Measurements from ENCODE around the gene GUCY1B1. TPM values are rescaled to one million over a fixed set of nuclear protein-coding genes. Genes with fewer than 3 reads are reported as not detected.

GUCY1B1 gene
- total RNA-seq, 4 donors from 2014 or later: 1.4 to 7.4 (median 3.6) TPM

GRCh38 chr4:155785828-155786227 lies 27.0 kb downstream of the GUCY1B1 start:
- Histone ChIP-seq H3K4me3 (no peak overlapping the region), H3K36me3 (no peaks in the 10 kb centered on the region), H3K4me1 (peaks cover 0 to 5% (median 3%) of the 10 kb centered on the region in 3 donors), H3K9me3 (no peaks in the 10 kb centered on the region), H3K27ac (no peak overlapping the region), H3K27me3 (no peaks in the 10 kb centered on the region)
- 67 to 74% methylated on average over 1 of the region's 1 CpG for WGBS, 2 donors
- no peak for DNase-seq
- TF ChIP-seq CTCF (IDR thresholded peaks at IDR 0.05): no peak
- TF ChIP-seq POLR2A (IDR thresholded peaks at IDR 0.05): no peak
- intact Hi-C loops (cut with DNase I): loop anchor here (5.0 kb wide), 1 partner anchor 344 kb away; no protein-coding TSS in a partner anchor

- H3K27ac ChIP-seq: no peak overlapping the region
Observed at GRCh38 chr4:155787113-155787710, 28.4 kb downstream of the GUCY1B1 start.

GRCh38 chr4:155789391-155789790 lies 30.6 kb downstream of the GUCY1B1 start:
- no peak for DNase-seq
- peak overlapping the region in 2 of 4 donors; percentile 1 to 2 for H3K4me3 ChIP-seq
- H3K27me3 ChIP-seq: no peaks in the 10 kb centered on the region

More at GRCh38 chr4:155787113-155787710, 28.4 kb downstream of the GUCY1B1 start:
- H3K9me3 ChIP-seq: no peaks in the 10 kb centered on the region
- H3K36me3 ChIP-seq: no peaks in the 10 kb centered on the region
- 11 to 16% methylated on average over 5 of the region's 5 CpGs for WGBS, 2 donors
- no peak for DNase-seq
- no peak overlapping the region for H3K4me3 ChIP-seq
- no peaks in the 10 kb centered on the region for H3K27me3 ChIP-seq
- TF ChIP-seq CTCF (IDR thresholded peaks at IDR 0.05) (peak in 5 of 6 experiments; percentile 56 to 83 (median 62)), POLR2A (IDR thresholded peaks at IDR 0.05) (no peak)
- intact Hi-C loops (cut with DNase I): loop anchor here (5.0 kb wide), 1 partner anchor 345 kb away; no protein-coding TSS in a partner anchor
- H3K4me1 ChIP-seq: peaks cover 0 to 5% (median 3%) of the 10 kb centered on the region in 3 donors

GRCh38 chr4:155789982-155790381 lies 31.2 kb downstream of the GUCY1B1 start:
- no peaks in the 10 kb centered on the region for H3K36me3 ChIP-seq
- DNase-seq: no peak
- H3K27ac ChIP-seq: no peak overlapping the region
- H3K4me3 ChIP-seq: no peak overlapping the region
- TF ChIP-seq POLR2A (IDR thresholded peaks at IDR 0.05) (no peak), CTCF (IDR thresholded peaks at IDR 0.05) (no peak)
- intact Hi-C loops (cut with DNase I): loop anchor here (5.0 kb wide), 1 partner anchor 348 kb away; no protein-coding TSS in a partner anchor
- WGBS, 2 donors: 48 to 52% methylated on average over 3 of the region's 3 CpGs
- no peaks in the 10 kb centered on the region for H3K9me3 ChIP-seq
- no peaks in the 10 kb centered on the region for H3K27me3 ChIP-seq
- H3K4me1 ChIP-seq: peaks cover 0 to 5% (median 3%) of the 10 kb centered on the region in 3 donors

More at GRCh38 chr4:155789391-155789790, 30.6 kb downstream of the GUCY1B1 start:
- WGBS, 2 donors: 55 to 63% methylated on average over 6 of the region's 6 CpGs
- H3K9me3 ChIP-seq: no peaks in the 10 kb centered on the region
- no peaks in the 10 kb centered on the region for H3K36me3 ChIP-seq
- H3K27ac ChIP-seq: peak overlapping the region in 1 of 4 donors; percentile 11
- intact Hi-C loops (cut with DNase I): loop anchor here (5.0 kb wide), 1 partner anchor 347 kb away; no protein-coding TSS in a partner anchor
- H3K4me1 ChIP-seq: peaks cover 0 to 5% (median 3%) of the 10 kb centered on the region in 3 donors
- TF ChIP-seq CTCF (IDR thresholded peaks at IDR 0.05): no peak
- TF ChIP-seq POLR2A (IDR thresholded peaks at IDR 0.05): no peak

GRCh38 chr4:155794589-155795236 lies 35.9 kb downstream of the GUCY1B1 start:
- no peaks in the 10 kb centered on the region for H3K4me1 ChIP-seq
- TF ChIP-seq CTCF (IDR thresholded peaks at IDR 0.05) (no peak), POLR2A (IDR thresholded peaks at IDR 0.05) (no peak)
- 65 to 76% methylated on average over 1 of the region's 1 CpG for WGBS, 2 donors
- intact Hi-C loops (cut with DNase I): no loop called here
- no peaks in the 10 kb centered on the region for H3K9me3 ChIP-seq
- H3K36me3 ChIP-seq: no peaks in the 10 kb centered on the region
- H3K27me3 ChIP-seq: no peaks in the 10 kb centered on the region
- H3K4me3 ChIP-seq: no peak overlapping the region
- H3K27ac ChIP-seq: no peak overlapping the region
- DNase-seq: no peak

All from esophagus squamous epithelium (tissue), 5 donors.